Psoas muscle (tissue), 8 donors: ENCODE data around the gene HDDC3. TPM values are rescaled to one million over a fixed set of nuclear protein-coding genes. Genes with fewer than 3 reads are reported as not detected.

Experiments
- ATAC-seq, 4 donors: fragments of 200-7000 bp; cut with Tn5 transposase; one replicate each; pipeline ENCODE4 v1.9.1; 2020; ENCODE audit warnings: moderate library complexity in 3 of 4, mild to moderate bottlenecking in 2 of 4
- DNase-seq, 2 donors: peaks; one replicate each; pipeline ENCODE4 v3.0.0-alpha.2; 2020
- H3K27ac ChIP-seq: fragments of 200-600 bp; one replicate; pipeline ENCODE4 v1.8.0; 2022
- H3K27me3 ChIP-seq, 3 donors: fragments of 200-600 bp in 1 of 3; one replicate each; pipeline versions ENCODE4 v1.6.1 to v1.8.0; 2013 to 2022; ENCODE audit warnings: low read length in 2 of 3, mild to moderate bottlenecking in 2 of 3, moderate library complexity in 1 of 3; ENCODE audit not compliant: insufficient read depth in 3 of 3
- H3K36me3 ChIP-seq, 2 donors: fragments of 200-600 bp in 1 of 2; one replicate each; pipeline versions ENCODE4 v1.6.1 to v1.8.0; 2013 to 2022; ENCODE audit warnings: low read depth in 1 of 2, mild to moderate bottlenecking in 1 of 2, moderate library complexity in 1 of 2; ENCODE audit not compliant: insufficient read depth in 1 of 2
- H3K4me1 ChIP-seq: fragments of 200-600 bp; one replicate; pipeline ENCODE4 v1.8.0; 2022
- H3K4me3 ChIP-seq: fragments of 200-600 bp; one replicate; pipeline ENCODE4 v1.8.0; 2022; ENCODE audit warnings: mild to moderate bottlenecking
- H3K9me3 ChIP-seq: fragments of 200-600 bp; one replicate; pipeline ENCODE4 v1.8.0; 2022
- WGBS, 3 donors: extraction: QIAGEN DNeasy Blood & Tissue Kit; methylation state at CpG; one replicate each; pipeline versions ENCODE4 v1.1.6 to v1.1.7; 2013; 5-methylcytosine and 5-hydroxymethylcytosine counted together
- intact Hi-C, 2 donors: fragments of 100-400 bp; cut with DNase I; formaldehyde crosslinking; loops; one replicate each; pipeline versions ENCODE4 v1.11.0 to v1.14.2; 2022
- polyA plus RNA-seq, 3 donors: library from polyadenylated mRNA; stranded (reverse); fragments of 200-250 nt; gene quantifications; one replicate each; pipeline ENCODE4 v1.2.3, GENCODE V29; 2013
- total RNA-seq, 4 donors: library from RNA; stranded (reverse); fragmentation: NEBNext Ultra II Directional in 2 of 4; extraction: Animal tissue kit (Norgen Biotek cat#: 25700) in 2 of 4; gene quantifications; one replicate each; pipeline versions ENCODE4 v1.2.1 to v1.2.4, GENCODE V29; 2021 to 2023
- TF ChIP-seq, protein P1 (sequence below): fragments of 200-600 bp; IDR thresholded peaks from one replicate; pipeline ENCODE4 v1.8.0; 2022; ENCODE audit warnings: antibody characterized with exemption
- donor health status: healthy with polysubstance abuse.
- donor health status: DM: no; HTN: no; CAD: no; lungs with moderate emphysema.
- donor health status: Bipolar disorder and iron deficiency.
- donor health status: healthy.
- donor health status: DM: yes; HTN: yes; CAD: no.
- donor health status: DM: no; HTN: no; CAD: no.
- donor health status: DM: no; HTN: no; CAD: no.
- donor health status: DM: yes; HTN: yes; CAD: no.

The HDDC3 gene
- total and polyA plus RNA-seq, 7 donors = 7.2 to 25.5 (median 13.2) TPM

DNA sequence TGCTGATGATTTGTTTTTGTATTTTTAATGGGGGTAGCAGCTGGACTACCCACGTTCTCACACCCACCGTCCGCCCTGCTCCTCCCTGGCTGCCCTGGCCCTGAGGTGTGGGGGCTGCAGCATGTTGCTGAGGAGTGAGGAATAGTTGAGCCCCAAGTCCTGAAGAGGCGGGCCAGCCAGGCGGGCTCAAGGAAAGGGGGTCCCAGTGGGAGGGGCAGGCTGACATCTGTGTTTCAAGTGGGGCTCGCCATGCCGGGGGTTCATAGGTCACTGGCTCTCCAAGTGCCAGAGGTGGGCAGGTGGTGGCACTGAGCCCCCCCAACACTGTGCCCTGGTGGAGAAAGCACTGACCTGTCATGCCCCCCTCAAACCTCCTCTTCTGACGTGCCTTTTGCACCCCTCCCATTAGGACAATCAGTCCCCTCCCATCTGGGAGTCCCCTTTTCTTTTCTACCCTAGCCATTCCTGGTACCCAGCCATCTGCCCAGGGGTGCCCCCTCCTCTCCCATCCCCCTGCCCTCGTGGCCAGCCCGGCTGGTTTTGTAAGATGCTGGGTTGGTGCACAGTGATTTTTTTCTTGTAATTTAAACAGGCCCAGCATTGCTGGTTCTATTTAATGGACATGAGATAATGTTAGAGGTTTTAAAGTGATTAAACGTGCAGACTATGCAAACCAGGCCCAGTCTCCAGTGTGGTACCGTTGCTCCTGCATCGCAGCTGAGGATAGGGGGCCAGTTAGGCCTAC lies 49.4 kb downstream of the HDDC3 start:
- peaks cover 7 to 49% of the 10 kb centered on the region in 2 donors for H3K36me3 ChIP-seq
- ATAC-seq (no peak), DNase-seq (peak in 1 of 2 donors; percentile 41)
- no peak overlapping the region for H3K4me3 ChIP-seq
- peaks cover 12% of the 10 kb centered on the region for H3K4me1 ChIP-seq
- 63 to 74% (median 68%) methylated on average over 13 of the region's 13 CpGs for WGBS, 3 donors
- H3K9me3 ChIP-seq = no peaks in the 10 kb centered on the region
- TF ChIP-seq, protein P1, sequence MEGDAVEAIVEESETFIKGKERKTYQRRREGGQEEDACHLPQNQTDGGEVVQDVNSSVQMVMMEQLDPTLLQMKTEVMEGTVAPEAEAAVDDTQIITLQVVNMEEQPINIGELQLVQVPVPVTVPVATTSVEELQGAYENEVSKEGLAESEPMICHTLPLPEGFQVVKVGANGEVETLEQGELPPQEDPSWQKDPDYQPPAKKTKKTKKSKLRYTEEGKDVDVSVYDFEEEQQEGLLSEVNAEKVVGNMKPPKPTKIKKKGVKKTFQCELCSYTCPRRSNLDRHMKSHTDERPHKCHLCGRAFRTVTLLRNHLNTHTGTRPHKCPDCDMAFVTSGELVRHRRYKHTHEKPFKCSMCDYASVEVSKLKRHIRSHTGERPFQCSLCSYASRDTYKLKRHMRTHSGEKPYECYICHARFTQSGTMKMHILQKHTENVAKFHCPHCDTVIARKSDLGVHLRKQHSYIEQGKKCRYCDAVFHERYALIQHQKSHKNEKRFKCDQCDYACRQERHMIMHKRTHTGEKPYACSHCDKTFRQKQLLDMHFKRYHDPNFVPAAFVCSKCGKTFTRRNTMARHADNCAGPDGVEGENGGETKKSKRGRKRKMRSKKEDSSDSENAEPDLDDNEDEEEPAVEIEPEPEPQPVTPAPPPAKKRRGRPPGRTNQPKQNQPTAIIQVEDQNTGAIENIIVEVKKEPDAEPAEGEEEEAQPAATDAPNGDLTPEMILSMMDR = no peak
- intact Hi-C loops = loop anchor here in 1 of 2 donors (5.0 kb wide), 1 partner anchor 566 kb away; no protein-coding TSS in a partner anchor
- H3K27ac ChIP-seq = peak overlapping the region; percentile 73
- no peaks in the 10 kb centered on the region for H3K27me3 ChIP-seq

DNA sequence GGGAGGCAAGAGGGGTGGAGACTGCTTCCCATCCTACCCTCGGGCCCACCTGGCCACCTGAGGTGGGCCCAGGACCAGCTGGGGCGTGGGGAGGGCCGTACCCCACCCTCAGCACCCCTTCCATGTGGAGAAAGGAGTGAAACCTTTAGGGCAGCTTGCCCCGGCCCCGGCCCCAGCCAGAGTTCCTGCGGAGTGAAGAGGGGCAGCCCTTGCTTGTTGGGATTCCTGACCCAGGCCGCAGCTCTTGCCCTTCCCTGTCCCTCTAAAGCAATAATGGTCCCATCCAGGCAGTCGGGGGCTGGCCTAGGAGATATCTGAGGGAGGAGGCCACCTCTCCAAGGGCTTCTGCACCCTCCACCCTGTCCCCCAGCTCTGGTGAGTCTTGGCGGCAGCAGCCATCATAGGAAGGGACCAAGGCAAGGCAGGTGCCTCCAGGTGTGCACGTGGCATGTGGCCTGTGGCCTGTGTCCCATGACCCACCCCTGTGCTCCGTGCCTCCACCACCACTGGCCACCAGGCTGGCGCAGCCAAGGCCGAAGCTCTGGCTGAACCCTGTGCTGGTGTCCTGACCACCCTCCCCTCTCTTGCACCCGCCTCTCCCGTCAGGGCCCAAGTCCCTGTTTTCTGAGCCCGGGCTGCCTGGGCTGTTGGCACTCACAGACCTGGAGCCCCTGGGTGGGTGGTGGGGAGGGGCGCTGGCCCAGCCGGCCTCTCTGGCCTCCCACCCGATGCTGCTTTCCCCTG lies 50.2 kb downstream of the HDDC3 start:
- DNase-seq (no peak), ATAC-seq (no peak)
- Histone ChIP-seq H3K27ac (no peak overlapping the region), H3K4me3 (no peak overlapping the region), H3K27me3 (no peaks in the 10 kb centered on the region), H3K4me1 (peaks cover 12% of the 10 kb centered on the region), H3K9me3 (no peaks in the 10 kb centered on the region), H3K36me3 (peaks cover 7 to 57% of the 10 kb centered on the region in 2 donors)
- 80 to 88% (median 83%) methylated on average over 19 of the region's 19 CpGs for WGBS, 3 donors
- intact Hi-C loops = loop anchor here in 1 of 2 donors (5.0 kb wide), 1 partner anchor 565 kb away; no protein-coding TSS in a partner anchor
- TF ChIP-seq, protein P1 = no peak

DNA sequence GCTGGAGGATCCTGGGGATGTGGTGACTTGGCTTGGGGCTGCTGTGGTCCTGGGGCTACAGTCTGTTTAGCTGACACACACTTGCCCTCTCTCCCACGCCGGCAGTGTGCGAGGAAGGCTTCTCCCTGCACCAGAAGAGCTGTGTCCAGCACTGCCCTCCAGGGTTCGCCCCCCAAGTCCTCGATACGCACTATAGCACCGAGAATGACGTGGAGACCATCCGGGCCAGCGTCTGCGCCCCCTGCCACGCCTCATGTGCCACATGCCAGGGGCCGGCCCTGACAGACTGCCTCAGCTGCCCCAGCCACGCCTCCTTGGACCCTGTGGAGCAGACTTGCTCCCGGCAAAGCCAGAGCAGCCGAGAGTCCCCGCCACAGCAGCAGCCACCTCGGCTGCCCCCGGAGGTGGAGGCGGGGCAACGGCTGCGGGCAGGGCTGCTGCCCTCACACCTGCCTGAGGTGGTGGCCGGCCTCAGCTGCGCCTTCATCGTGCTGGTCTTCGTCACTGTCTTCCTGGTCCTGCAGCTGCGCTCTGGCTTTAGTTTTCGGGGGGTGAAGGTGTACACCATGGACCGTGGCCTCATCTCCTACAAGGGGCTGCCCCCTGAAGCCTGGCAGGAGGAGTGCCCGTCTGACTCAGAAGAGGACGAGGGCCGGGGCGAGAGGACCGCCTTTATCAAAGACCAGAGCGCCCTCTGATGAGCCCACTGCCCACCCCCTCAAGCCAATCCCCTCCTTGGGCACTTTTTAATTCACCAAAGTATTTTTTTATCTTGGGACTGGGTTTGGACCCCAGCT lies 51.0 kb downstream of the HDDC3 start:
- TF ChIP-seq, protein P1 = no peak
- no peak for ATAC-seq
- no peak for DNase-seq
- H3K36me3 ChIP-seq = peaks cover 7 to 64% of the 10 kb centered on the region in 2 donors
- no peaks in the 10 kb centered on the region for H3K9me3 ChIP-seq
- intact Hi-C loops = loop anchor here in 1 of 2 donors (5.0 kb wide), 1 partner anchor 564 kb away; no protein-coding TSS in a partner anchor
- no peak overlapping the region for H3K4me3 ChIP-seq
- no peak overlapping the region for H3K27ac ChIP-seq
- WGBS, 3 donors = 66 to 87% (median 70%) methylated on average over 27 to 35 of the region's 35 CpGs
- peaks cover 7% of the 10 kb centered on the region for H3K4me1 ChIP-seq
- no peaks in the 10 kb centered on the region for H3K27me3 ChIP-seq

DNA sequence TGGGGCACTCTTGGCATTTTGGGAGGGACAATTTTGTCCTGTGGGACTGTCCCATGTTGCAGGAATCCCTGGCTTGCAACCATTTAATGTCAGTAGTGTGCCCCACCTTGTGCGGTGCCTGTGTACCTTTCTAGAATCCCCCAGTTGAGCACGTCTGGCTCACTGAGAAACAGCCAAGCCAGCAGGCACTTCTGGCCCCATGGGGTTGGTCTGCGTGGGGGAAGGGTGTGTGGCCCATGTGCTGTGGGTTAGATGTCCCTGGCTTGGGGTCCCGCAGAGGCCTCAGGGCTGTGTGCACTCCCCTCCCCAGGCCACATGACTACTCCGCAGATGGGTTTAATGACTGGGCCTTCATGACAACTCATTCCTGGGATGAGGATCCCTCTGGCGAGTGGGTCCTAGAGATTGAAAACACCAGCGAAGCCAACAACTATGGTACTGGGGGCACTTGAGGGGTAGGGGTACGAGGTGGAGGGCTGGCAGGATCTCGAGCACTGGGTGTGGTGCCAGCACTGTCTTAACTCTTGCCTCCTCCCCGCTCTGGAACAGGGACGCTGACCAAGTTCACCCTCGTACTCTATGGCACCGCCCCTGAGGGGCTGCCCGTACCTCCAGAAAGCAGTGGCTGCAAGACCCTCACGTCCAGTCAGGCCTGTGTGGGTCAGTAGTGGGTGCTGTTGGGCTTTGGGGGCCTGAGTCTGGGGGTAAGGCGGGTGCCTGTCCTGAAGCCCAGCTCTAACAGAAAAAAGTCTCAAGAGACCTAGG lies 51.8 kb downstream of the HDDC3 start:
- DNase-seq (no peak), ATAC-seq (no peak)
- Histone ChIP-seq H3K27me3 (no peaks in the 10 kb centered on the region), H3K4me1 (peaks cover 6% of the 10 kb centered on the region), H3K36me3 (peaks cover 7 to 73% of the 10 kb centered on the region in 2 donors), H3K27ac (no peak overlapping the region), H3K4me3 (no peak overlapping the region), H3K9me3 (no peaks in the 10 kb centered on the region)
- intact Hi-C loops = loop anchor here in 1 of 2 donors (5.0 kb wide), 1 partner anchor 563 kb away; no protein-coding TSS in a partner anchor
- WGBS, 3 donors = 79 to 90% (median 84%) methylated on average over 16 of the region's 16 CpGs
- TF ChIP-seq, protein P1 = no peak
